Epithelial cell of esophagus (primary cell): ENCODE results near the gene ALK.

Experiments
- DNase-seq: peaks from one replicate; pipeline ENCODE4 v3.0.0; 2010; ENCODE audit warnings: low read depth
- H3K4me3 ChIP-seq: 2 replicates; pipeline ENCODE4 v1.5.1; 2011; ENCODE audit warnings: mild to moderate bottlenecking, low read length, control low read depth
- TF ChIP-seq, protein P1 (sequence below): IDR thresholded peaks from 2 replicates; pipeline ENCODE4 v1.5.1; 2011; ENCODE audit warnings: low read depth, mild to moderate bottlenecking, low read length, control low read depth, inconsistent platforms; ENCODE audit not compliant: insufficient read depth; ENCODE audit errors: missing control alignments

ALK gene

GRCh38 chr2:29392774-29393173, 528.6 kb downstream of the ALK start:
- no peak for DNase-seq
- H3K4me3 ChIP-seq: no peak overlapping the region
- TF ChIP-seq, protein P1, sequence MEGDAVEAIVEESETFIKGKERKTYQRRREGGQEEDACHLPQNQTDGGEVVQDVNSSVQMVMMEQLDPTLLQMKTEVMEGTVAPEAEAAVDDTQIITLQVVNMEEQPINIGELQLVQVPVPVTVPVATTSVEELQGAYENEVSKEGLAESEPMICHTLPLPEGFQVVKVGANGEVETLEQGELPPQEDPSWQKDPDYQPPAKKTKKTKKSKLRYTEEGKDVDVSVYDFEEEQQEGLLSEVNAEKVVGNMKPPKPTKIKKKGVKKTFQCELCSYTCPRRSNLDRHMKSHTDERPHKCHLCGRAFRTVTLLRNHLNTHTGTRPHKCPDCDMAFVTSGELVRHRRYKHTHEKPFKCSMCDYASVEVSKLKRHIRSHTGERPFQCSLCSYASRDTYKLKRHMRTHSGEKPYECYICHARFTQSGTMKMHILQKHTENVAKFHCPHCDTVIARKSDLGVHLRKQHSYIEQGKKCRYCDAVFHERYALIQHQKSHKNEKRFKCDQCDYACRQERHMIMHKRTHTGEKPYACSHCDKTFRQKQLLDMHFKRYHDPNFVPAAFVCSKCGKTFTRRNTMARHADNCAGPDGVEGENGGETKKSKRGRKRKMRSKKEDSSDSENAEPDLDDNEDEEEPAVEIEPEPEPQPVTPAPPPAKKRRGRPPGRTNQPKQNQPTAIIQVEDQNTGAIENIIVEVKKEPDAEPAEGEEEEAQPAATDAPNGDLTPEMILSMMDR: no peak

- TF ChIP-seq, protein P1: no peak
- H3K4me3 ChIP-seq: no peak overlapping the region
- no peak for DNase-seq
These were observed 531.2 kb downstream of the ALK start for GRCh38 chr2:29390136-29390535.

DNA sequence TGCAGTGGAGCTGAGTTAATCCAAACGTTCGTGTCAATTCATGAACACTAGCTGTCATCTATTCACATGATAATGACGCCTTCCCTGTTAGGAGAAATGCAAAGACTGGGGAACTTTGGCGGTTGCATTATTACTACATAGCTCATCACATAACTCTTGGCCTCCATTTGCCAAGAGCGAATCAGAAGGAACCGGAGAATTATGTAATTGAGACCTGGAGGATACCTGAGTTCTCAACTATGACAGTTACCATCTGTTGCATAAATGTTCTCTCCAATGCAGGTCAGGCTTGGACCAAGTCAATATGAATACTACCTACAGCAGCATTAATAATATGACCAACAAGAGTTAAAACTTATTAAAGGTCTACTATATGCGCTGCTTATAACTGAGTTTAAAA, 531.7 kb downstream of the ALK start:
- TF ChIP-seq, protein P1: no peak
- no peak overlapping the region for H3K4me3 ChIP-seq
- DNase-seq: no peak

DNA sequence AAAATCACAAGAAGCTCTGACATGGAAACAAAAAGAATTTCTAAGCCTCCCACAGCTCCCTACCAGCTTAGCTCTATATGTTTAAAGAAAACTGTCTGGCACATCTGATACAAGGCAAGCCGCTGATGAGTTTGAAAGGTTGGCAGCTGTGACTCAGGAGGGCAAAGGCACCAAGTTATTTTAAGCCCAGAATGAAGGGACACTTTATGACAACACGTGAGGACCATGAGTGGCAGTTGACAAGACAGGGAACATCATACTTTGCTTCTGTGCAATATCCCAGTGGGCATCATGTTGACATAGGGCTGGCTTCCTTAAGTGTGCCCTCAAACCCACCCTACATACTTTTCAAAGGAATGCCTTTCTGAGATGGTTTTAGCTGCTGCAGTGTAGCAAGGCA, 533.3 kb downstream of the ALK start:
- H3K4me3 ChIP-seq: no peak overlapping the region
- TF ChIP-seq, protein P1: no peak
- DNase-seq: no peak

- TF ChIP-seq, protein P1: no peak
- no peak overlapping the region for H3K4me3 ChIP-seq
- no peak for DNase-seq
These were observed 538.9 kb downstream of the ALK start for GRCh38 chr2:29382486-29382885.

DNA sequence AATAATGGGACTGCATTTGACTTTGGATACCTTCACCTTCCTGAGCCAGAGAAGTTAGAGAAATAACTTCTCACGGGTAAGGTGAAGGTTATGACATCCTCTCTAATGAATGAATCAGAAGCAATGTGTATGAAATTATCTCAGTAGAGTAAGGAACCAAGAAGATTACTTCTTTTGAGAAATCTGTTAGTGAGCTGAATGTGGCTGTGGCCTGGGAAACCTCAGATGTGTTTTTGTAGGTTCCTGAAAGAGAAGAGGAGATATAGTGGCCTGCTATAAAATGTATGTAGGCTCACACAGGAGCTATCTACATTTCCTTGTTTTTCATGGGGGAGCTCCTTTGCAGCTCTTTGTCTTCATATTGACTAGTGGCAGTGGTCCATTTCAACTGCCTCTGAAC, 543.6 kb downstream of the ALK start:
- no peak for DNase-seq
- TF ChIP-seq, protein P1: no peak
- no peak overlapping the region for H3K4me3 ChIP-seq

DNA sequence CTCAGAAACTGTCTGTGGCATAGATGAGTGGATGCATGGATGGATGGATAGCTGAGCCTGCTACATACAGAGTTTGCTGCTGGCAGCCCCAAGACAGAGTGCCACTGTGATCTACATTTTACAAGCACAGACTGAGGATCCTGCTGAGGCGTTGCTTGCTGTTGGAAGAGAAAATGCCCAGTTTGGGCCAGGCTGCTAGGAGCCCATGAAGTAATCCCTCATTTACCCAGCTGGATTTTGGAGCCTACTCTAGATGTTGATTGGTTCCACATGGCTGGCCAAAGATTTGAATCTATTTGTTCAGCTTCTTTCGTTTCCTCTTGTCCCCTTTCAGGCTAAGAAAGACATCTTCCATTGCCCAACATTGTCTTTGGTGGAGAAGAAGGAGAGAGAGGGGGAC, 544.8 kb downstream of the ALK start:
- H3K4me3 ChIP-seq: no peak overlapping the region
- DNase-seq: no peak
- TF ChIP-seq, protein P1: no peak
